ENCODE results near the gene FBXW4. TPM values are rescaled to one million over a fixed set of nuclear protein-coding genes. Genes with fewer than 3 reads are reported as not detected.

FBXW4 gene
- total RNA-seq, 2 donors from 2014 or later = 33.5 to 40.5 TPM

GRCh38 chr10:101587725-101588653 lies 107.0 kb downstream of the FBXW4 start, which contains the start of the genes DPCD and POLL:
TSS of gene DPCD (plus strand) at chr10:101588321. CDS start at chr10:101588337, 16 bp downstream.
TSS of gene POLL (minus strand) at chr10:101588257. CDS start at chr10:101587360, 897 bp downstream.
- peaks cover 19% of the 10 kb centered on the region for H3K4me1 ChIP-seq
- H3K27me3 ChIP-seq = no peaks in the 10 kb centered on the region
- peak; percentile 97 to 99 (median 98) for DNase-seq
- H3K36me3 ChIP-seq (replicated peaks in 1 of 2; ENCODE audit: insufficient read depth in 1 of 2, low read depth in 2 of 2) = no peaks in the 10 kb centered on the region
- intact Hi-C loops (cut with DNase I) = no loop called here
- WGBS, 2 donors = 0 to 2% methylated on average over 39 to 44 of the region's 50 CpGs
- peak within 1 kb of the TSS; percentile 66 to 73 (median 71) for H3K27ac ChIP-seq
- peak within 1 kb of the TSS; percentile 75 to 90 for H3K4me3 ChIP-seq
- no peaks in the 10 kb centered on the region for H3K9me3 ChIP-seq
- peak in 2 of 3 donors; percentile 57 to 58 for TF ChIP-seq POLR2A (IDR thresholded peaks at IDR 0.05)
- TF ChIP-seq CTCF (IDR thresholded peaks at IDR 0.05) = no peak
- ATAC-seq = peak; percentile 97

DNA sequence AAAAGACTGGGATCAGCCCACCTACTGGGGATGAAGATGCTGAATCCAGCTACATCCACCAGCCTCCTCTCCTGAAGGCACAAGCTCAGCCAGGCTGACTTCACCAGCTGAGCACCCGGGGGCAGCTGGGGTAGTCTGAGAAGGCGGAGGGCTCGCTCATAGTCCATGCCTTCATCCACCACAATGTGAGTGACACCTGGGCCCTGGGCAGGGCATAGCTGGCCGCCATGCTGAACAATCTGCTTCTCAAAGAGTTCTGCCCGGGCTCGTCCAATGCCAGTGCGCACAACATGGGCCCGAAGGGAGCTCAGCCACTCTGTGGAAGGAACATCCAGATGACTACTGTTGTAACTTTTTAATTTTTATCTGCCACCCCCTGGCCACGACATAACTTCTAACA lies 109.1 kb downstream of the FBXW4 start:
- no peak overlapping the region for H3K4me3 ChIP-seq
- intact Hi-C loops (cut with DNase I) = no loop called here
- no peak for TF ChIP-seq CTCF (IDR thresholded peaks at IDR 0.05)
- TF ChIP-seq POLR2A (IDR thresholded peaks at IDR 0.05) = no peak
- no peak overlapping the region for H3K27ac ChIP-seq
- H3K27me3 ChIP-seq = no peaks in the 10 kb centered on the region
- ATAC-seq (no peak), DNase-seq (no peak)
- peaks cover 19% of the 10 kb centered on the region for H3K4me1 ChIP-seq
- H3K36me3 ChIP-seq (replicated peaks in 1 of 2; ENCODE audit: insufficient read depth in 1 of 2, low read depth in 2 of 2) = no peaks in the 10 kb centered on the region
- WGBS, 2 donors = 96 to 100% methylated on average over 7 to 9 of the region's 9 CpGs
- H3K9me3 ChIP-seq = no peaks in the 10 kb centered on the region

- intact Hi-C loops (cut with DNase I) = no loop called here
- no peaks in the 10 kb centered on the region for H3K36me3 ChIP-seq (replicated peaks in 1 of 2; ENCODE audit: insufficient read depth in 1 of 2, low read depth in 2 of 2)
- H3K9me3 ChIP-seq = no peaks in the 10 kb centered on the region
- no peak for DNase-seq
- TF ChIP-seq POLR2A (IDR thresholded peaks at IDR 0.05) (no peak), CTCF (IDR thresholded peaks at IDR 0.05) (no peak)
- 87 to 90% methylated on average over 7 to 10 of the region's 10 CpGs for WGBS, 2 donors
- no peaks in the 10 kb centered on the region for H3K4me1 ChIP-seq
- H3K4me3 ChIP-seq = no peak overlapping the region
- no peak for ATAC-seq
- H3K27me3 ChIP-seq = no peaks in the 10 kb centered on the region
- no peak overlapping the region for H3K27ac ChIP-seq
Observed at GRCh38 chr10:101580486-101581399, 114.2 kb downstream of the FBXW4 start.

GRCh38 chr10:101579516-101579870 lies 115.5 kb downstream of the FBXW4 start:
- ATAC-seq (no peak), DNase-seq (no peak)
- Histone ChIP-seq H3K4me3 (no peak overlapping the region), H3K9me3 (no peaks in the 10 kb centered on the region), H3K27ac (no peak overlapping the region), H3K4me1 (no peaks in the 10 kb centered on the region), H3K27me3 (no peaks in the 10 kb centered on the region), H3K36me3 (replicated peaks in 1 of 2; ENCODE audit: insufficient read depth in 1 of 2, low read depth in 2 of 2) (no peaks in the 10 kb centered on the region)
- no peak for TF ChIP-seq CTCF (IDR thresholded peaks at IDR 0.05)
- no peak for TF ChIP-seq POLR2A (IDR thresholded peaks at IDR 0.05)
- intact Hi-C loops (cut with DNase I) = no loop called here
- WGBS, 2 donors = 94 to 100% methylated on average over 1 to 12 of the region's 12 CpGs
